Measurements from ENCODE around the gene ATG16L1.

DNA sequence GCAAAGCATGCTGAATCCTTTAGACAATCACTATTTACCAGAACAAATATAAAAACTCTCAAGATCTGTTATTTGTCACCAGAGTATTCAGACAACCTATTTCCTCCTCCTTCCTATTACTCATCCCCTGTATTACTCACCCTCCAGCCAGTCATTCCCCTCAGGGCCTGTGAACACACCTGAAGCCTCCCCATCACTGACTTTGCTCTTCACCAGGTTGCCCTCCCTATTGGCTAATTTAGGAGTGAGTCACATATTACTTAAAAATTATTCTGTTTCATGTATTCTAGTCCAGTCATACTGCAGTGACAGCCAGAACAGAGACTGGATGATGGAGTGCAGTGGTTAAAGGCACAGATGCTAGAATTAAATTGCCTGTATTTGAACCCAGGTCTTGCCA lies 3.7 kb upstream of the ATG16L1 start:
- TF ChIP-seq, protein P1, sequence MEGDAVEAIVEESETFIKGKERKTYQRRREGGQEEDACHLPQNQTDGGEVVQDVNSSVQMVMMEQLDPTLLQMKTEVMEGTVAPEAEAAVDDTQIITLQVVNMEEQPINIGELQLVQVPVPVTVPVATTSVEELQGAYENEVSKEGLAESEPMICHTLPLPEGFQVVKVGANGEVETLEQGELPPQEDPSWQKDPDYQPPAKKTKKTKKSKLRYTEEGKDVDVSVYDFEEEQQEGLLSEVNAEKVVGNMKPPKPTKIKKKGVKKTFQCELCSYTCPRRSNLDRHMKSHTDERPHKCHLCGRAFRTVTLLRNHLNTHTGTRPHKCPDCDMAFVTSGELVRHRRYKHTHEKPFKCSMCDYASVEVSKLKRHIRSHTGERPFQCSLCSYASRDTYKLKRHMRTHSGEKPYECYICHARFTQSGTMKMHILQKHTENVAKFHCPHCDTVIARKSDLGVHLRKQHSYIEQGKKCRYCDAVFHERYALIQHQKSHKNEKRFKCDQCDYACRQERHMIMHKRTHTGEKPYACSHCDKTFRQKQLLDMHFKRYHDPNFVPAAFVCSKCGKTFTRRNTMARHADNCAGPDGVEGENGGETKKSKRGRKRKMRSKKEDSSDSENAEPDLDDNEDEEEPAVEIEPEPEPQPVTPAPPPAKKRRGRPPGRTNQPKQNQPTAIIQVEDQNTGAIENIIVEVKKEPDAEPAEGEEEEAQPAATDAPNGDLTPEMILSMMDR (conservative IDR thresholded peaks at IDR 0.05; ENCODE audit: low read length): no peak
- TF ChIP-seq EZH2phosphoT487 (IDR thresholded peaks at IDR 0.05; ENCODE audit: borderline replicate concordance, low read depth, low read length): no peak
